ENCODE results near the gene ATF2.

ATF2 gene

DNA sequence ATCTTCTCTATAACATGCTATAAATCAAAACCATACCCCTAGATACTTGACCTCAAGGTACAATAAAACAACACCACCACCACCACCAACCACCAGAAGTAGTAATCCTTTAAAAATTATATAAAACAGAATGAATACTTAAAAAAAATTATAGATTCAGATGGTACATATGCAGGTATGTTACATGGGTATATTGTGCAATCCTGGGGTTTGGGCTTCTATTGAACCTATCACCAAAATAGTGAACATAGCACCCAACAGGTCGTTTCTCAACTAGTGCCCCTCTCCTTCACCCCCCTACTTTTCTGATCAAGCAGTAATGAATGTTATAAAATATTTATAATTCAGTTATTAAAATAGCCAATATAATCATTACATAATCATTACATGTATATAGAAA lies 91.7 kb downstream of the ATF2 start:
- DNase-seq, result no peak

GRCh38 chr2:175074478-175074877 lies 93.5 kb downstream of the ATF2 start:
- no peak for DNase-seq

GRCh38 chr2:175068534-175068933 lies 99.5 kb downstream of the ATF2 start:
- no peak for DNase-seq

DNA sequence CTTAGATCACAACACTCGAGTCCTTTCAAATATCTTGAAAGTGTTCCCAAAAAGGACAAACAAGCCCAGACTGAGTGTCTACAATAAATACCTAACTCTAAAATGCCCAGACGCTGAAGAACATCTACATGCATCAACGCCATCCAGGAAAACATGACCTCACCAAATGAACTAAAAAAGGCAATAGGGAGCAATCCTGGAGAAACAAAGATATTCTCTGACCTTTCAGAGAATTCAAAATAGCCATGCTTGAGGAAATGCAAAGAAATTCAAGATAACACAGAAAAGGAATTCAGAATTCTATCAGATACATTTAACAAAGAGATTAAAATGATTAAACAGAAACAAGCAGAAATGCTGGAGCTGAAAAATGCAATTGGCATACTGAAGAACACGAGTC lies 101.6 kb downstream of the ATF2 start:
- no peak for DNase-seq

GRCh38 chr2:175064797-175065196 lies 103.2 kb downstream of the ATF2 start:
- no peak for DNase-seq

- no peak for DNase-seq
Observed at GRCh38 chr2:175063741-175064140, 104.3 kb downstream of the ATF2 start.

GRCh38 chr2:175062787-175063585 lies 105.0 kb downstream of the ATF2 start:
- DNase-seq, result no peak

DNA sequence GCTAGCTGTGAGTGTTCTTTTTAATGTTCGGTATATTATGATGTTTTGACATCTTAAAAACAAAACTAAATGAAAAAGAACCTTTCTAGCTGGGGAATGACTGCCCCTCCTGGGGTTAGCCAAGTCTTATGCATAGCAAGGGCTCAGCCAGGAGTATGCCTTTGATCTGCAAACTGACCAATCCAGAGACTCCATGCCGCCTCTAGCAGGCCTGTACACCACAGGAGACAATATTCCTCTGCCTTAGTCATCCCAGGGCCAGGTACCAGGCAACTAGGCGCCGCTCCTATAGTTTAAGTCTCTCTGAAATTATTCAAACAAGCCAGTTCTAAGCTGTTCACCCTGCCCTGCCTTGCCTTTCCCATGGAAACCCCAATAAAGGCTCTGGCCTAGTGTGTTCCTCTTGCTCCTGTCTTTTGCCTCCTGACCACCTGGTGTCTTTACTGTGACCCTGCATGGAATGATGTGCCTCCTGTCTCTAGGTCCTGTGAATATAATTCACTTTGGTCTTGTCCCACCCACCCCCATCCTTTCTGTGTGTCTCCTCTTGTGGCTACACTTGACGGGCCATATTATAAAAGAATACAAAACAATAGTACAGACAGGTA lies 110.8 kb downstream of the ATF2 start:
- no peak for DNase-seq

DNA sequence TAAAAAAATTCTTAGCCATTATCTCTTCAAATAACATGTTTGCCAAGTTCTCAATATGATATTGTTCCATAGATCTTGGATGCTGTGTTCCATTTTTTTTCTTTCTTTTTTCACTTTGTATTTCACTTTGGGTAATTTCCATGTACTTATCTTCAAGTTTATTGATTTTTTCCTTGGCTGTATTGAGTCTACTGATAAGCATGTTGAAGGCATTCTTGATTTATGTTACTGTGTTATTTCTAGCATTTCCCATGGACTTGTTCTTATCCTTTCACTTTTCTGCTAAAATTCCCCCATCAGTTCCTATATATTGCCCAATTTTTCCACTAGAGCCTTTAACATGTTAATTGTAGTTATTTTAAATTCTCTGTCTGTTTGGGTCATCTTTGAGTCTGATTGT lies 112.0 kb downstream of the ATF2 start:
- DNase-seq, result no peak

DNA sequence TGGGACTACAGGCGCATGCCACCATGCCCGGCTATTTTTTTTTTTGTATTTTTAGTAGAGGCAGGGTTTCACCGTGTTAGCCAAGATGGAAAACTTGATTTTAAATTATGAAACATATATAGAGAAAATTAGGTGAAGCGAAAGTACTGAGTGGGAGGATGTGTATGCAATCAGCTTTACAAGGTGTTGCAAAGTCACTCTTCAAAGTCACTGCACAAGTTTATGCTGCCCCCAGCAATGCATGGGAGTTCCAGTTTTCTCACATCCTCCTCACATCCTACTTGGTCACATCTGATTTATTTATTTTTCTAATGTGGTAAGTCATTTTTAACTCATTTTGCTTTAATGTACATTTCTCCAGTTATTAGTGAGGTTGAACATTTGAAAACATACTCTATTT lies 113.7 kb downstream of the ATF2 start:
- no peak for DNase-seq

DNA sequence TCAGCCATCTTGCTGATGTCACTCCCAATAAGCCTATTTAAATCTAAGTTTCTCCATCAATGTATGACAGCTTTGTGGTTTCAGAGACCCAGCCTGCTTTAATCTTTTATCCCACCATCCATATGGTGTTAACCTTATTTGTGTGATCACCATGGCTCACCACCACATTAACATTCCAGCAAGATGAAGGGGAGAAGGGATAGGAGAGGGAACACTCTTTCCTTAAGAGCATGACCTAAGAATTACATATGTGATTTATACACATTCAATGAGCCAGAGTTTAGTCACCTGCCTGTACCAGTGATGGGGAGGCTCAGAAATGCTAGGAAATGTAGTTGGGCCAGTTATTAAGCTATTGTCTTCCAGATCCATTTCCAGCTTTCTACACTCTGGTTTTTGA lies 118.3 kb downstream of the ATF2 start:
- no peak for DNase-seq

GRCh38 chr2:175048275-175048674 lies 119.7 kb downstream of the ATF2 start:
- no peak for DNase-seq

GRCh38 chr2:175039490-175039889 lies 128.5 kb downstream of the ATF2 start:
- DNase-seq, result no peak

- DNase-seq, result no peak
Observed at GRCh38 chr2:175039031-175039430, 129.0 kb downstream of the ATF2 start.

DNA sequence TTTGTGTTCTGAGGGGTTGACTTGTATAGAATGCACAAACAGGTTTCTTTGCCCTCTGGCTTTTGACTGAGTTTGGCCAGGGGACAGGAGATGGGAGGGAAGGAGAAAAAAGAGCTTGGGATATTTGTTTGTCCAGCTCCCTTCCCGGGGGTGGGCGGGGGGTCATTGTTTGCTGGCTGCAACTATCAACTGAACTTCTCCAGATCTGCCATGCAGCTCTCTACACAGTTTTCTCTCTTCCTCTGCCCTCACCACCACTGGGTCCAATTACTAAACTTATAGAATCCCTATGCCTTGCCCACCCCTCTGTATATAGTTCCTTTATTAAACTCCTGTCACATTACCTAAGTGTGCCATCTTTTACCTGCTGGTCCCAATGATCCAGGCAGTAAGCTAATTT lies 130.1 kb downstream of the ATF2 start:
- DNase-seq, result no peak

DNA sequence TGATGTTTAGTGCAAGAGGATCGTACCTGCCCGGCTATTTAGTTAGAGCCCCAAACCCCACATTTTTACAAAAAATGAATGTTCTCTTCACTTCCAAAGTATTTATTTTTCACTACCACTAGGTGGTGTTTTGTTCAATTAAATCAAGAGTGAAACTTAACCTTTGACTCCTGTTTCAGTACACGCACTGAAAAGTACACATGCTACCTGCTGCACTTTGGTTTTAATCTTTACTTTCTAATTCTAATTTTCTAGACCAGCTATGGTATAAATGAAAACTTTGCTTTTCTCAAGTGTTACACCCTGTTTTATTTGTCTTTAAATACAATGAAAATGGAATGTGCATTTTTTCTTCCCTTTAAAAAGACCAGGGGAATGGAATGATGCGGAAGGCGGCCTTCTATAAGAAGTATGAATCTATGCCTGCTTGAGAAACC lies 131.4 kb downstream of the ATF2 start:
- DNase-seq, result no peak

GRCh38 chr2:175035806-175036205 lies 132.2 kb downstream of the ATF2 start:
- no peak for DNase-seq

DNA sequence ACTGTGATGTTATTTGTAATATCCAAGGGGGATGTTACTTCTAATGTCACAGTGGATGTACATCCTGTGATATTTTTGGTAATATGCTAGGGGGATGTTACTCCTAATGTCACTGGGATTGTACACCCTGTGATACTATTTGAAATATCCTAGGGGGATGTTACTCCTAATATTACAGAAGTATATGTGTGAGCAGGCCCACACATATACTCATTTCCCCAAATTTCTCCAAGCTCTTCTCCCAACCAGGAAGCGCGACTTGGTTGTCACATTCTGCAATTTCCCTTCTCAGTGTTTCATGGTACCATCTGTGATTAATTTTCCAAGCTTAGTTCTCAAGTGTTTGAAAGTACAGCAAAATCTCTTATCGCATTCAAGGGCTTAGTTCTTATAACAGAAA lies 133.3 kb downstream of the ATF2 start:
- no peak for DNase-seq

DNA sequence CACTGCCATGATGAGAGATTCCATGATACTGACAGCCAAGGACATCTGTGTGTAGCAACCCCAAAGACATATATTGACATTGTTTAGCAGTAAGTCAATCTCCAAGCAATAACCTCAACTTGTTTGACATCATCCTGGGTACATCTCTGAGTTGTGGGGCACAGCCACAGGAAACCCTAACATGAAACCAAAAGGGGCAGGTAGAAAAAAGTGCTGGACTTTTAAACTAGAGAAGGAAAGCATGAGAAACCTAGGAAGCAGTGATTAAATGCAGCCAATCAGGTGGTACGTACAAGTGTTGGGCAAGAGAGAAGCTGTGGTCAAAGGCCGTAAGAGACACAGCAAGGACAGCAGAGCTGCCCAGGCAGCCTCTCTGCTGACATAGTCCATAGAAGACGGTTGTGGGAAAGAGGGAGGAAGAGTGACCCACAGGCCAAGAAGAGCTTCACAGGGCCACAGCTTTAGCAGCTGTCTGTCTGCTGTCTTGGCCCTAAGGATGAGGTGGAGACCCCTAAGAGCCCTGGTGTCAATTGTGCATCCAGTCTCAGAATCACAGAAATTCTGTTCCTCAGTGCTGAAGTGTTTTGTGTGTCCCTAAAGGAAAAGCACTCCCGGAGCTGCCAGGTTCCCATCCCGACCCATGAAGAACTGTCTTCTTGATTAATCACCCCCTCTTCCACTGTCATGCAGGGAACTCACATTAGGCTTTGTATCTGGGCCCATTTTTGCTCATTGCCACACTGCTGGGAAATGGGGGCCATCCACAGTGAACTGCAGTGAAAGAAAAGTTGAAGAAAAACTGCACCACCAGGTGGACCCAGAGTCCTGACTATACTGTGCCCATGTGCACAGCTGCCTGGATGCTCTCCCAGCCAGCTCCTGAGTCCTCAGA lies 137.4 kb downstream of the ATF2 start:
- no peak for DNase-seq

DNA sequence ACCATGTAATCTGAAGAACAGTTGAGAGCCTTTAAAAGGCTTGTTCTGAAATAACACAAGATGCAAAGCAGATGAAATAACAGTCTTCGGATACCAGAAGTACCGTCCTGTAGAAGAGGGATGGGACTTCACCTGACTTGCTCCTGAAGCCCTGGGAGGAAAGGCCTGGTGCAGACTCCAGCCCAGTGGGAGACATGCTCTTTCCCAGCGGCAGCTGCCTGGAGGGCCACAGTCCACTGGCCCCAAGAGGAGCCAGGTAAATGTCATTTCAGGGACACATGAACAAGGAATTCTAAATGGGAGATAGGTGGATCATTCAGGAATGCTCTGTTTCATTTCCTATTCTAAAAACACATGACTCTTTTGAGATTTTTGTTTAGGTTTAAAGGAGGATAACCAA lies 140.2 kb downstream of the ATF2 start:
- no peak for DNase-seq

- DNase-seq, result no peak
Observed at GRCh38 chr2:175026385-175026784, 141.6 kb downstream of the ATF2 start.

GRCh38 chr2:175025946-175026345 lies 142.1 kb downstream of the ATF2 start:
- DNase-seq, result no peak

DNA sequence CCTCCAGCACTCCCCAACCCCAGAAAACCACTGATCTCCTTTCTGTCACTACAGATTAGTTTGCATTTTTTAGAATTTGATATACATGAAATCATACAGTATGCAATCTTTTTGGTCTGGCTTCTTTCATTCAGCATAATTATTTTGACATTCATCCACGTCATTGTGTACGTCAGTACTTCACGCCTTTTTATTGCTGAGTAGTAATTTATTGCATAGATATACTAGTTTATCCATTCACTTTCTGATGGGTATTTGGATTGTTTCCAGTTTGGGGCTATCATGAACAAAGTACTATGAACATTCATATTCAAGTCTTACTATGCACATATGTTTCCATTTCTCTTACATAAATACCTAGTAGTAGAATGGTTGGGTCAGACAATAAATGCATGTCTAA lies 142.8 kb downstream of the ATF2 start:
- no peak for DNase-seq

- no peak for DNase-seq
Observed at GRCh38 chr2:175022923-175023322, 145.1 kb downstream of the ATF2 start.
